MM.1S (cell line): ENCODE results near the gene GATA5.
A peak's percentile ranks its signal among the peaks of the same experiment; 100 is the strongest.

ENCODE experiments used
- DNase-seq: peaks from one replicate; pipeline ENCODE4 v3.0.0-alpha.2; 2015
- H2AFZ ChIP-seq: fragments of 300-600 bp; sonication (generic); 2 replicates; pipeline ENCODE4 v1.6.0; 2016; ENCODE audit warnings: antibody characterized with exemption, low read length
- H3F3A ChIP-seq: fragments of 300-600 bp; sonication (generic); 2 replicates; pipeline ENCODE4 v1.6.1; 2016; ENCODE audit warnings: mild to moderate bottlenecking, antibody characterized with exemption, low read length, moderate library complexity, mixed read lengths; ENCODE audit not compliant: insufficient read depth
- H3K27ac ChIP-seq: fragments of 300-600 bp; sonication (generic); 2 replicates; pipeline ENCODE4 v1.5.1; 2016; ENCODE audit warnings: mild to moderate bottlenecking, low read length
- H3K27me3 ChIP-seq: fragments of 300-600 bp; sonication (generic); replicated peaks from 2 replicates; pipeline ENCODE4 v1.6.0; 2016; ENCODE audit warnings: low read length; ENCODE audit not compliant: insufficient read depth
- H3K36me3 ChIP-seq: fragments of 300-600 bp; sonication (generic); replicated peaks from 2 replicates; pipeline ENCODE4 v1.6.1; 2016; ENCODE audit warnings: mild to moderate bottlenecking, low read length, mixed read lengths; ENCODE audit not compliant: insufficient read depth
- H3K4me1 ChIP-seq: fragments of 300-600 bp; sonication (generic); 2 replicates; pipeline ENCODE4 v1.6.1; 2016; ENCODE audit warnings: low read length, mixed read lengths
- H3K4me2 ChIP-seq: fragments of 300-600 bp; sonication (generic); 2 replicates; pipeline ENCODE4 v1.6.0; 2016; ENCODE audit warnings: low read depth, low read length
- H3K4me3 ChIP-seq: fragments of 300-600 bp; sonication (generic); 2 replicates; pipeline ENCODE4 v1.5.1; 2016; ENCODE audit warnings: low read length, mixed read lengths
- H3K79me2 ChIP-seq: fragments of 300-600 bp; sonication (generic); 2 replicates; pipeline ENCODE4 v1.6.1; 2016; ENCODE audit warnings: mixed run types, low read length, mixed read lengths
- H3K9ac ChIP-seq: fragments of 300-600 bp; sonication (generic); 2 replicates; pipeline ENCODE4 v1.6.1; 2016; ENCODE audit warnings: low read length, mixed read lengths
- H3K9me2 ChIP-seq: fragments of 300-600 bp; sonication (generic); replicated peaks from 2 replicates; pipeline ENCODE4 v1.6.1; 2016; ENCODE audit warnings: mild to moderate bottlenecking, low read length, mixed read lengths; ENCODE audit not compliant: insufficient read depth
- H3K9me3 ChIP-seq: fragments of 300-600 bp; sonication (generic); replicated peaks from 2 replicates; pipeline ENCODE4 v1.6.1; 2016; ENCODE audit warnings: mild to moderate bottlenecking, low read length, mixed read lengths; ENCODE audit not compliant: insufficient read depth
- H4K20me1 ChIP-seq: fragments of 300-600 bp; sonication (generic); 2 replicates; pipeline ENCODE4 v1.6.1; 2016; ENCODE audit warnings: mild to moderate bottlenecking, low read length, moderate library complexity, mixed read lengths; ENCODE audit not compliant: insufficient read depth
- CTCF ChIP-seq: fragments of 300-600 bp; sonication (generic); IDR thresholded peaks from 2 replicates; pipeline ENCODE4 v1.5.1; 2016; ENCODE audit warnings: antibody characterized with exemption, low read length, mixed read lengths
- EZH2 ChIP-seq: fragments of 300-600 bp; sonication (generic); optimal IDR thresholded peaks from 2 replicates; pipeline ENCODE3; 2017; ENCODE audit warnings: low read depth, mild to moderate bottlenecking, antibody characterized with exemption, low read length, mixed read lengths
- EZH2phosphoT487 ChIP-seq: fragments of 300-600 bp; sonication (generic); IDR thresholded peaks from 2 replicates; pipeline ENCODE4 v1.6.1; 2018; ENCODE audit warnings: antibody characterized with exemption, low read length

Gene GATA5

GRCh38 chr20:62436692-62437091 lies 39.1 kb downstream of the GATA5 start:
- Histone ChIP-seq H3K4me1 (no peaks in the 10 kb centered on the region), H3K9me2 (no peaks in the 10 kb centered on the region), H3K27me3 (peaks cover 100% of the 10 kb centered on the region), H2AFZ (no peak overlapping the region), H3K36me3 (no peaks in the 10 kb centered on the region), H3K9me3 (no peaks in the 10 kb centered on the region), H4K20me1 (no peaks in the 10 kb centered on the region), H3K79me2 (no peaks in the 10 kb centered on the region), H3K9ac (no peak overlapping the region), H3K4me3 (no peak overlapping the region), H3F3A (no peaks in the 10 kb centered on the region), H3K27ac (no peak overlapping the region), H3K4me2 (no peak overlapping the region)
- DNase-seq: no peak
- TF ChIP-seq EZH2phosphoT487 (no peak), CTCF (no peak), EZH2 (no peak)

- Histone ChIP-seq H3K9me3 (no peaks in the 10 kb centered on the region), H3K9ac (no peak overlapping the region), H3K4me2 (no peak overlapping the region), H3K27me3 (peaks cover 100% of the 10 kb centered on the region), H3F3A (no peaks in the 10 kb centered on the region), H3K79me2 (no peaks in the 10 kb centered on the region), H2AFZ (no peak overlapping the region), H3K4me3 (no peak overlapping the region), H4K20me1 (no peaks in the 10 kb centered on the region), H3K4me1 (no peaks in the 10 kb centered on the region), H3K36me3 (no peaks in the 10 kb centered on the region), H3K9me2 (no peaks in the 10 kb centered on the region), H3K27ac (no peak overlapping the region)
- TF ChIP-seq EZH2 (no peak), CTCF (no peak), EZH2phosphoT487 (0 out of 2 replicates have a peak, but pooled peaks have one; percentile 19)
- no peak for DNase-seq
Observed at GRCh38 chr20:62433658-62434497, 41.9 kb downstream of the GATA5 start.

GRCh38 chr20:62430866-62431447 lies 44.8 kb downstream of the GATA5 start:
- no peak for DNase-seq
- H4K20me1 ChIP-seq: no peaks in the 10 kb centered on the region
- no peaks in the 10 kb centered on the region for H3K36me3 ChIP-seq
- no peaks in the 10 kb centered on the region for H3K4me1 ChIP-seq
- H2AFZ ChIP-seq: no peak overlapping the region
- peaks cover 99% of the 10 kb centered on the region for H3K27me3 ChIP-seq
- H3K9ac ChIP-seq: no peak overlapping the region
- H3K4me2 ChIP-seq: no peak overlapping the region
- no peak overlapping the region for H3K4me3 ChIP-seq
- H3K9me3 ChIP-seq: no peaks in the 10 kb centered on the region
- TF ChIP-seq EZH2phosphoT487 (no peak), CTCF (no peak), EZH2 (no peak)
- no peaks in the 10 kb centered on the region for H3F3A ChIP-seq
- no peaks in the 10 kb centered on the region for H3K79me2 ChIP-seq
- H3K9me2 ChIP-seq: no peaks in the 10 kb centered on the region
- no peak overlapping the region for H3K27ac ChIP-seq
